Bone marrow (tissue), 2 donors: ENCODE measurements around the gene CCL8.

Experiments used
- DNase-seq, 2 donors: peaks; one replicate each; lab custom pipeline; 2025; lab: John Stamatoyannopoulos, UW

CCL8 gene

DNA sequence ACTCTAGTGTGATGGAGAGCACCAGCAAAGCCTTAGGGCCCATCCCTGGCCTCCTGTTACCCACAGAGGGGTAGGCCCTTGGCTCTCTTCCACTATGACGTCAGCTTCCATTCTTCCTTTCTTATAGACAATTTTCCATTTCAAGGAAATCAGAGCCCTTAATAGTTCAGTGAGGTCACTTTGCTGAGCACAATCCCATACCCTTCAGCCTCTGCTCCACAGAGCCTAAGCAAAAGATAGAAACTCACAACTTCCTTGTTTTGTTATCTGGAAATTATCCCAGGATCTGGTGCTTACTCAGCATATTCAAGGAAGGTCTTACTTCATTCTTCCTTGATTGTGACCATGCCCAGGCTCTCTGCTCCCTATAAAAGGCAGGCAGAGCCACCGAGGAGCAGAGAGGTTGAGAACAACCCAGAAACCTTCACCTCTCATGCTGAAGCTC lies at the start of gene CCL8:
Gene CCL8, plus strand, starts transcription at position 397 of the 445 bp plus-strand sequence. CDS start 67 bp downstream, outside the sequence.
- DNase-seq: no peak

DNA sequence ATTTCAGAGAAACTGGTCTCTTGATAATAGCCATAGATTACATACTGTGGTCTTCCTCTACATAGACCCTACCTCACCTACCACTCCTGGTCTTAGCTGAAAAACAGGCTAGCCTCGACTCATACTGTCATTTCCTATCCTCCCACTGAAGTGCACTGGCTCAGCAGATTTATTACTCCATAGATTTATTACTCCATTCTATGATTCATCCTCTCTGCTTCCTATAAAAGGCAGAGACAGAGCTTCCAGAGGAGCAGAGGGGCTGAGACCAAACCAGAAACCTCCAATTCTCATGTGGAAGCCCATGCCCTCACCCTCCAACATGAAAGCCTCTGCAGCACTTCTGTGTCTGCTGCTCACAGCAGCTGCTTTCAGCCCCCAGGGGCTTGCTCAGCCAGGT lies 49.3 kb upstream of the CCL8 start, which contains the start of gene CCL7:
Gene CCL7, plus strand, starts transcription at position 253 of the 400 bp plus-strand sequence. Its CDS starts 70 bp downstream, at position 323.
- no peak for DNase-seq

GRCh38 chr17:34275881-34276280 lies 43.4 kb upstream of the CCL8 start:
- DNase-seq: no peak

- no peak for DNase-seq
These were observed 42.4 kb upstream of the CCL8 start for GRCh38 chr17:34276826-34277225.

- DNase-seq: no peak
These were observed 35.7 kb upstream of the CCL8 start for GRCh38 chr17:34283571-34283970.

GRCh38 chr17:34285286-34285792 lies 33.9 kb upstream of the CCL8 start, which contains the start of gene CCL11:
TSS of gene CCL11 (plus strand) at chr17:34285742. CDS start at chr17:34285809, 67 bp downstream.
- DNase-seq: no peak

- DNase-seq: no peak
These were observed 31.4 kb upstream of the CCL8 start for GRCh38 chr17:34287875-34288274.

DNA sequence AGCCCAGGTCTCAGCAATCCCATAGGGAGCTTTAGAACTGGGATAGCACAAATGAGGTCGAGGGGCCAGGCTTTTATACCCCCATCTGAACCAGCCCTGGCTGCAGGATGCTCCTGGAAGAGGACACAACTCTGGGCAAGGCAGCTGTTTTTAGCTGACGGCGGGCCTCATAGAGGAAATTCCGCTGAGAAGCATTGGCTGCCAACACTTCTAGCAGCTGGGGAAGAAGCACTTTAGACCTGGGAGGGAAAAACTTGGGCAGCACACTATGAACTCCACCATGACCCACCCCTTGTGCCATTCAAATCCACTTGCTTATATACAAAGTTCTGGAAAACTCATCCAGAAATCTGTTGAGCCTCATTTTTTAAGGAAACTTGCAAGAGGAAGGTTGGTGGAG lies 28.6 kb upstream of the CCL8 start:
- no peak for DNase-seq

GRCh38 chr17:34291721-34292348 lies 27.4 kb upstream of the CCL8 start:
- no peak for DNase-seq

DNA sequence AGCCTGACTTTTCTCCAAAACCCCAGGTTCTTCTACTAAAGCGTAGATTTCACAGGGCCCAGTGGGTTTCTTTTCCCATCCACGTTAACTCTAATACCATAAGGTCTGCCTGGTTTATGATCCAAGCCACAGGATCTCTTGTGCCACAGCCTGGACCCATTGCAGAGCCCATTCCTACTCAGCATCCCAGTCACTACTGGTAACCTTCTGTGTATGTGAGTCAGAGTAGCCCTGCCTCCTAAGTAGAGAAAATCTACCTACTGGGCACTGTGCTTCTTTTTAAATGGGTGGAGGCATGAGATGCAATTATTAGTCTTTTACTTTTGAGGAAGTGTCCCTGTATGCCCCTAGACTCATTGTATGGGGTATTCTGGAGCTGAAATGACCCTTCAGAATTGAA lies 20.2 kb upstream of the CCL8 start:
- DNase-seq: no peak

- no peak for DNase-seq
These were observed 19.2 kb upstream of the CCL8 start for GRCh38 chr17:34299956-34300577.

DNA sequence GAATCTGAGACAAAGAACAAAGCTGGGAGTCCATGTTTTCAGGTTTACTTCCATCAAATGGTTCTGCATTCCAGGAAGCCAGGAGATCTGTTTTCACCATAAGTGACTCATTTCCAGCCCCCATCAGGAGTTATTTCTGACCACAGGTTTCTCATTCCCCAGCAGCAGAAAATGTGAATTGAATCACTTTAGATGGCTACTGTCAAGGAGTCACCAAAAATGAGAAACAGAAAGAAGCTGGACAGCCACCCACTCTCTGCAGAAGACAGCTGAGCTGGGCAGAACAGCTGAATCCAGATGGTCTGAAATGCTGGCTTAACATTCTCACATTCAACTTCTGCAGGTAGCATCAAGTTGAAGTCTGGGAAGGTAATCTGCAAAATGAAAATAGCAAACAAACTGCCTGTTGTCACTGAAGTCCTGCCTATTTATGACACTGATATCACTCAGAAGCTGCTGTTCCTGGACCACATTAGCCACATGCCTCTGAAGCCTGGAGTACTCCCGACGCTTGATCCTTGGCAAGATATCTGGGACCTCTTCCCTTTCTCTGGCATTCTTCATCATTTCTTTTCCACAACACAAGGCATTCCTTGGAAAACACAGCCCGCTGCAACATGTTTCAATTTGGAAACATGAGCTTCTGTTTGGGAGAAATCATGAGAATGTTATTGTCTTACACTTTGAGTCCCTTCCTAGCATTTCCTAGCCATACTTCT lies 18.4 kb upstream of the CCL8 start:
- DNase-seq: no peak

GRCh38 chr17:34301986-34302385 lies 17.2 kb upstream of the CCL8 start:
- DNase-seq: no peak

GRCh38 chr17:34302636-34303035 lies 16.6 kb upstream of the CCL8 start:
- no peak for DNase-seq

DNA sequence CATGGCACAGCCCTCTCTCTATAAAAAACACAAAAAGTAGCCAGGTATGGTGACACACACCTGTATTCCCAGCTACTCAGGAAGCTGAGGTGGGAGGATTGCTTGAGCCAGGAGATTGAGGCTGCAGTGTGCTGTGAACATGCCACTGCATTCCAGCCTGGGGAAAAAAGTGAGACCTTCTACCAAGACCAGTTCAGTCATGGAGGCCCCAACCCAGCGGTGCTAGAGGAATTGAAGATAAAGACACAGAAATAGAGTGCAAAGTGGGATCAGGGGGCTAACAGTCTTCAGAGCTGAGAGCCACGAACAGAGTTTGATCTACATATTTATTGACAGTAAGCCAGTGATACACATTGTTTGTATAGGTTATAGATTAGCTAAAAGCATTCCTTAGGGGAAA lies 15.6 kb upstream of the CCL8 start:
- DNase-seq: no peak

- no peak for DNase-seq
These were observed 14.2 kb upstream of the CCL8 start for GRCh38 chr17:34305061-34305460.

DNA sequence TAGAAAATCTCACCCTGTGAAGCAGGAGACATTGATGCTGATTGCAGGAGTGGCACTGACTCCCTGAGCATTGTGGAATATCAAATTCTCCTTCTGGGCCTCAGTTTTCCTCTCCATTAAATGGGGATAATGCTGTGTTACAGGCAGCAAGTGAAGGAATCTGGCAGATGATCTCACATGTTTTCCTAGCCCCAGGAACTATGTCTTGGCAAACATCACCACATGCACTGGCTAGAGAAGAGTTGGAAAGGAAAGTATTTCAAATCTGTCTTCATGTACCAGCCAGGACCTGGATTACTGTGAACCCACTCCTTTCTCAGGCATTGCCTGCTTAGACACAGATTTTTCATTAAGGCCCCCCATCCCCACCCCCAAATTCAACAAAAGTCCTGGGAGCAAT lies 13.6 kb upstream of the CCL8 start:
- DNase-seq: no peak

DNA sequence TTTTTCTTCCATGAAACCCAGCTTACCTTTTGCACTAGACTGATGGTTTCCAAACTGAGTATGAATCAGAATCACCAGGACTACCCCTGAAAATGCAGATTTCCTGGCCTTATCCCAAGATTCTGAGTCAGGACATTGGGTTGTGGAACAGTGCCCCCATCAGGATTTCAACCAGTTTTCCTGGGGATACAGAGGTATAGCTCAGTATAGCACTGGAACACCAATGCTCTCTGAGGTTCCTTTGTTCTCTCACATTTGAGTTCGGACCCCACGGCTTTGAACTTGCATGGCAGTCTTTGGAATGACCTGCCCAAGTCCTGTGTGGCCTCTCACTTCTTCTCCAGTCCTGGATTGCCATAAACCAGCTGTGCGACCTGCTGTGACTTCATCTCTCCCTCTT lies 12.8 kb upstream of the CCL8 start:
- no peak for DNase-seq

DNA sequence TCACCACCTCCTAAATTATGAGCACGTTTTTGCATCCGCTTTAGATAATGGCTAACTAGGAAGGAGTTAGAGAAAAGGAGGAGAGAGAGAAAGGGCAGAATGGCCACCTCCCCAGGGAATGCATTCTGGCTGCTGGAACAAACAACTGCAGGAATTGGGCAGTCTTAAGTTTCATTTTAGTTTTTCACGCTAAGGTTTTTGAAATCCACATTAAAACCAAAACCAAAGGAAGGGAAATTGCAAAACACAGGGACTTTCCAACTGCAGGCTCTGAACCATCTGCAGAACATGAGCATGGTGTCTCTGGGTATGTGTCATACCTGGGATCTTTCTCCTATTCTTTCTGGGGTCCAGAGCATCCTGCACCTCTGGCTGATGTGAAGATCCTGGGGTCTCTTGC lies 12.1 kb upstream of the CCL8 start:
- DNase-seq: no peak

DNA sequence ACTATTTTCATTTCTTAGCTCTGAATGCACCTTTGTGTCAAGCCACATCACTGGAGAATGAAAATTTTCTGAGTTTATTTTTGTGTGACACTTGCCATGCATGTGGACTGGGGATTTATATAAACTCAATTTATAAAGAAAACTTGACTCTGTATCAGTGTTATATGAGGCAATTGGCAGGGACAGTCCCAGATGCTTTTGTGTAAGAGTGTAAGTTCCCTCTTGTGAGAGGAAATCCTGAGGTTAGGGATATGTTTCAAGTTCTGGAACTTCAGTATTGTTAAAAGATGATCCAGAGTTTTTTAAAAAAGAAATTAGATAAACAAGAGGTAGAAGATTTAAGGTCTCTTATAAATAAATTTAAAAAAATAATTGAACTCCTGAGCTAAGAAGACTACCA lies 10.9 kb upstream of the CCL8 start:
- DNase-seq: no peak

GRCh38 chr17:34311291-34311690 lies 7.9 kb upstream of the CCL8 start:
- no peak for DNase-seq

- DNase-seq: no peak
These were observed 7.2 kb upstream of the CCL8 start for GRCh38 chr17:34312080-34312479.

- no peak for DNase-seq
These were observed 6.1 kb upstream of the CCL8 start for GRCh38 chr17:34313164-34313563.
